Raji (cell line): ENCODE results near the gene TMEM218.

Source experiments
- POLR2A ChIP-seq: IDR thresholded peaks from 2 replicates; pipeline ENCODE4 v1.6.1; 2011; ENCODE audit warnings: low read depth, low read length, control low read depth; ENCODE audit not compliant: insufficient read depth

TMEM218 gene

DNA sequence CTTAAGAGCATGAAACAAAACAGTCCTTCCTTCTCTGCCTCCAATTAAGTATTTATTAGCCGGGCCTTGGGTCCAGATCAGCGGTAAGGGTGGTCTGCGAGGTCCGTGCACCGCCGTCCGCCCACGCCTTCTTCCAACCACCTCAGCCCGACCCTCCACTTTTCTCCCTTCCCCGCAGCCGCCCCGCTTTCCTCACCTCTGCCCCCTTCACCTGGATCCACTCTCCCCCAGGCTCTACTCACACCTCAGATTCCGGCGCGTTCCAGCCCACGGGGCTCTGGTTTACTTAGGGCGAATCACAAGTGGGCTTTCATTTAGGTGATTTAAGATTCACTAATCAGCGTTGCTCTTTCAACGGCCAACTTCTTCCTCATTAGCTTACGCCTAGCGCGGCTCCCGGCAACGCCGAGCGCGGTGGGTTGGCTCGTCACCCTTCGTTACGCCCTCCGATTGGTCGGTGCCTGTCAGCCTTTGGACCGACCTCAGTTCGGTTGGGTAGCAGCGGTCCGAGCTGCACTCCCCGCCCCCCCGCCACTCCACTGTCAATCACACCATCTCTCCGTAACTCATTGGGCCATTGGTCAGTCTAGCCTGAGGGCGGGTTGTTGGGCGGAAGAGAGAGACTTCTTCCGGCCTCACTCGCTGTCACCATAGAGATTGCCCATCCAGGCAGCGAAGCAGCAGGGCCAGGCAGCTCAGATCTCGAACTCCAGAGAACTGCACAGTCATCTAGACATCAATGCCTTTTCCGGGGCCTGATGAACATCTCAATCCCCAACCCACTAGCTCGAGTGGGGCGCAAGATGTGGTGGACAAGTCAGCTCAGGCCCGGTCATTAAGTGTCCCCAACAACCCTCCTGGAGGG lies at the start of gene TMEM218:
Gene TMEM218 (minus strand): TSS at position 284 of the 865 bp plus-strand sequence. CDS start 9,385 bp downstream, outside the sequence.
- peak; percentile 73 for TF ChIP-seq POLR2A

DNA sequence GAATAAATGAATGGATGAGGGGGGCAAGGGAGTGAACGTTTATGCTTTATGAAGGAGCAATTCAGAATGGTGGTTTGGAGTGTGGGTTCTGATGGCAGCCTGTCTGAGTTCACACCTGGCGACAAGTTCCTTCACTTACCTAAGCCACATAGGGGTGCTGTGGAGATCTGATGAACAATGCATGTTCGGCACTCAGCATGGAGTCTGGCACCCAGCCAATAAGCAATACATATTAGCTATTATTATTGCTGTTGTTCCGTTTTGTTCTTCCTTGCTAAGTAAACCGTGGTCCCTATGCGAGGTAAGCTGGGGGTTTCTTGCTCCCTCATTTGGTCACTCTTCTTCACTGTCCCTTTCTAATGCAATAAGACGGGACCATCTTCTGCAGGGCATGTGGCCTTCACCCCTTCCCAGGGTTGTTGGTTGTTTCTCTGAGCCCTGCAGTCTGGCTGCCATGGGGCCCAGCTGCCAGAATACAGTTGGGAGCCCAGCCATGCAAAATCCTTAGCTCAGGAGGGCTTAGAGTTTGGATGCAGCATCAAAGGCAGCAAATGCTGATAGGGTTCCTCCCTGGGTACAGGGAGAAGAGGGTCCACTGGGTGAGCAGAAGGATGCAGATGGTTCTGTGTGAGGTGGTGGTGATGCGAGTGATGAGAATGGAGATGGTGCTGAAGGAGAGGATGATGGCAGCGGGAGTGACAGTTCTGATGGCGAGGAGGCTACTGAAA lies 46.7 kb upstream of the TMEM218 start:
- TF ChIP-seq POLR2A = no peak

DNA sequence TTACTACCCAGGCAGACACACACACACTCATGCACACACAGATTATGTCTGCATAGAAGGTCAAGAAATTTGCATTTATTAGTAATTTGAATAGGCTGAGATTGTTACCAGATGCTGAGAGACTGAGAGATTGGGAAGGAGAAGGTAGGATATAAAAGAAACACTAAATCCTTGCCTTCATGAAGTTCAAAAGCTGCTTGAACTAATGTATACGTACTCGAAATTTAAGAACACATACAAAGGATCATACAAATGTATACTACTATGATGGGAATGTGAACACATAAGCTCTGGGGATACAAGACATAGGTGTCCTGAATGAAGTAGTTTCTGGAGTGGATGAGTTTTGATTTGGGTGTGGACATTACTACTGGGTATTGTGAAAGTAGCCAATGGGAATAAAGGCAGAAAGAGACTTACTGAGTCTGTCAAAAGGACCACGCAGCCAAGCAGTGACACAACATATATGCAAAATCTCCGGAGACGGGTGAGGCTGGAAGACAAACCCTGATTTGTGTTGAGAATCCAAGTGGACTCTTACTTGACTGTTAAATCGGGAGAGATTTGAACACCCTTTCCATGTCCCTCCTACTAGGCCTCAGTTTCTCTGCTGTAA lies 45.8 kb upstream of the TMEM218 start:
- no peak for TF ChIP-seq POLR2A

DNA sequence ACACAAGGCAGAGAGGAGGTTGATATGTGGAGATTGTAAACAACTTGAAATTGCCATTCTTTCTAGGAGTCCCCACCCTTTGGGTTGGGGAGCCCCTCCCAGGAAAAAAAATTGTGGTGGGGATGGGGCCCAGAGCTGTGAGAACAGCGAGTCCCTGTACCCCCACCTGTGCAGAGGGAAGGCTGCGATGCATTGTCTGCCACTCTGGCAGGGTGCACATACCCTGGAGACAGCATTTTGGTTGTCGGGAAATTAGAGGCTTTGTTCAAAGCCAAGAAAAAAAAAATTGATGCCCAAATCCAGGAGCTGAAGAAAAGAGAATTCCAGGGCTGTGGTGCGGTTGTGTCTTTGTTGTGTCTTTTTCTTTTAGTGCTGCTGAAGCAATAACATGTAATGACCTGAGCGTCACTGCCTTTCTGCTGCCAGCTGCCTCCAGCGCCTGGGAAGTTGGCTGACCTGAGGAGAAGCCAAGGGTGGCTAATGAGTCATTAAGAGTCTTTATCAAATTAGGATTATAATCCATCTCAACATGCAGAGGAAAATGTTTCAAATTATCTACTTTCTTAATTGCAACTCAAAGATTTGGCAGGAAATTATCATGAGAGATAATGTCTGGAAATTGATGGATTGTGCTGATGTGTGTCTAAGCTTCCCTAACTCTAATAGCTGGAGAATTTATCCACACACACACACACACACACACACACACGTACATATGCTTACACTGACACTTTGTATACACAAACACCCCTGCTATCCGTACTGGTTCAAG lies 45.1 kb upstream of the TMEM218 start:
- no peak for TF ChIP-seq POLR2A

DNA sequence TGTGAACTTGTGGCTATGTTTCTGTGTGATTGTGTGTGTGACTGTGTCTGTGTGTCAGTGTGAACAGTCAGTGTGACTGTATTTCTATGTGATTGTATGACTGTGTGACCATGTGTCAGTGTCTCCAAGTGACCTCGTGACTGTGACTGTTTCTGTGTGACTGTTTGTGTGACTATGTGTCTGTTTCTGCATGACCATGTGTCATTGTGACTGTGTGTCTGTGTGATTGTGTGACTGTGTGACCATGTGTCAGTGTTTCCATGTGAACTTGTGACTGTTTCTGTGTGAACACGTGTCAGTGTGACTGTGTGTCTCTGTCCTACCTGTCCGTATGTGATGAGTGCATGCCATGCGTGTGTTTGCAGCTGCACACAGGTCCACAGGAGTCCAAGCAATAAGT lies 44.3 kb upstream of the TMEM218 start:
- TF ChIP-seq POLR2A = no peak

DNA sequence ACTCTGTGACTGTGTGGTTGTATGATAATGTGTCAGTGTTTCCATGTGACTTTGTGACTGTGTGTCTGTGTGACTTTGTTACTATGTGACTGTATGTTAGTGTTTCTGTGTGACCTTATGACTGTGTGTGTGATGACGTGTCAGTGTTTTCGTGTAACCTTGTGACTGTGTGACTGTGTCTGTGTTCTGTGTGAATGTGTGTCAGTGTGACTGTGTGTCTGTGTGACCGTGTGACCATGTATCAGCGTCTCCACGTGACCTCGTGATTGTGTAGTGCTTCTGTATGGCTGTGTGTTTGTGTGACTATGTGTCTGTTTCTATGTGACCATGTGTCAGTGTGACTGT lies 43.6 kb upstream of the TMEM218 start:
- no peak for TF ChIP-seq POLR2A

DNA sequence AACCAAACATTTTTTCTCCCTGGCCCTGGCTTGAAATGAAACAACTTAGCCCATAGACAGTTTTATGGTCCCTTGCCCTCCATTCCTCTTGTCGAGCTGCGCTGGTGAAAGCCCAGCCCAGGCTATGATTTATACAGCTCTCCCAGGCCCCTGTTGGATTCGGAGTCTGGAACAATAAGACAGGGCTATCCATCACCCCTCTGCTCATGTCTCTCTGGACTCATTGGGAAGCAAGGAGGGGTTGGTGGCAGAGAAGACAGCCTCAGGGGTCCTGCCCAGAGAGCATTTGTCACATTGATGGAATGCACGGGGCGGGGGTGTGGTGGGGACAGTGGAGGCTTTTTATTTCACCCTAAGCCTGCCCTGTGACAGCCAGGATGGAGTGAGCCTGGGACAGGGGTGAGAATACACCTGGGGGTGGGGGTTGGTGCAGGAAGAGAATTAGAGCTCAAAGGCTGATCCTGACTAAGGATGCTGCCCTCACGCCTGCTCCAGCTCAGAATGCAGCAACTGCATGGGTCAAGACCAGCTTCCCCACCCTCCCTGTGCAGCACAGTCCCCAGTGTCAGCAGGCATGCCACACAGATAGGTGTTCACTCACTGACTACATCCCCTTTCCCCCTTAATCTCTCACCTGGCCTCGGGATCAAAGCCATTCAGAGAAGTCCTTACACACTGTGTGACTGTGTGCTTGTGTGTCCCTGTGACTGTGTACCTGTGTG lies 43.1 kb upstream of the TMEM218 start:
- no peak for TF ChIP-seq POLR2A

DNA sequence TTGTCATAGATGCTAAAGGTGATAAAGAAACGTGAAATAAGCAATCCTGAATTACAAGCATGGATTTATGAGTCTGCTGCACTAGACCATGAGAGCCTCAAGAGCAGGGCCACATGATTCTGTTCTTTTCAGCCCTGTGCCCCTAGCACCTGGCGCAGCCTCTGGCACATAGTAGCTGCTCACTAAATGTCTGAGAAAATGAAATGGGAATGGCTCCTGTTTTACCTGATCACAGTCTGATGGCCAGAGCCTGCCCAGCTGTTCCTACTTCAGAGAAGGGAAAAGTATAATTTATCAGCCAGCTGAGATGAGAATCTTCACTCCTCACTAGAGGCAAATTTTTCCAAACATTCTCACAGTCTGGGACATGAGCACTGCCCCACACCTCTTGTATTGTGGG lies 42.4 kb upstream of the TMEM218 start:
- no peak for TF ChIP-seq POLR2A

DNA sequence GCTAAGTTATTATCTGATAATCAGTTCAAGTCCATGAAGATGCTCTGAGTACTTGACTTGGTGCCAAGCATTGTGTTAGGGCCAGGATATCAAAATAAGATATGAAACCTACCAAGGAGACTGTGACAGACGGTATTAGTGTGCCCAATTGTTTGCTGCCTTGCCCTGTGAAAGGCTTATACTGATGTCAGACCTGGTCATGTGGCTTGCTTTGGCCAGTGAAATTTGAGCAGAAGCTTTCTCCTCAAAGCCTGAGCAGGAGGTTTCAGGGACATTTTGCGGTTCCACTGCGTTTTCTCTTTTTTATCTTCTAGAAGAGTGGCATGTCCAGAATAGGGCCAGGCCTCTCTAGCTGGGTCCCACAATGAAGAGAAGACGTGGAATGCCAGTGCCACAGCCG lies 37.3 kb upstream of the TMEM218 start:
- no peak for TF ChIP-seq POLR2A

DNA sequence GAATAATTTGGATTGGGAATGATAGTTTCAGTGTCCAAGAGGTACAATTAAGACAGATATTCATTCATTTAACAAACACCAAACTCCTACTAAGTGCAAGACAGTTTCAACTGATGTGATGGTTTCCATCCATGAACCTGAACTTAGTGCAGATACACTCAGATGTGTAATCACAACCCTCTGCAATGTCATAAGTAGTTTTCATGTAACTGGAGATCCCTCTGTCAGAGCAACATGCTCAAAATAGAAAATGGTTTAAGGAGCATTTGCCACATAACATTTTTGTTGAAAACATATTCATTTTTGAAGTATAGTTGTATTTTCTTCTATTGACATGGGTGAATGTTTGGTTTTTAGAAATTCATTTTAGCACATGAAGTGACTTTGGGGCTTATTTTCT lies 36.6 kb upstream of the TMEM218 start:
- no peak for TF ChIP-seq POLR2A

DNA sequence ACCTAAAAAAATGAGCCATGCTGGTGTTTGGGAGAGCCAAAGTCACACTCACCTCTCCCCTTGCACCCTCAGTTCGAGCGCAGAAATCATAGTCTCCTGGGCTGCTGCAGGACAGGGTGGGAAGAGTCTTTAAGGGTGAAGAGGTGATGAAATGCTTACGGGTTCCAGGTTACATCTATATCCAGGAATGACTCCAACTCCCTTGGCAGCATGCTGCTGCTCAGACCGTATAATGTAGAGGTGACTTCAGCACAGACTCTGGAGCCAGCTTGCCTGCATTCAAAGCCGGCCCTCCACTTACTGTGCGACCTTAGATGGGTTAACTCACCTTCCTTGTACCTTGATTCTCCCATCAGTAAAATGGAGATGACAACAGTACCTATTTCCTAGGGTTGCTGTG lies 35.9 kb upstream of the TMEM218 start:
- TF ChIP-seq POLR2A = no peak

DNA sequence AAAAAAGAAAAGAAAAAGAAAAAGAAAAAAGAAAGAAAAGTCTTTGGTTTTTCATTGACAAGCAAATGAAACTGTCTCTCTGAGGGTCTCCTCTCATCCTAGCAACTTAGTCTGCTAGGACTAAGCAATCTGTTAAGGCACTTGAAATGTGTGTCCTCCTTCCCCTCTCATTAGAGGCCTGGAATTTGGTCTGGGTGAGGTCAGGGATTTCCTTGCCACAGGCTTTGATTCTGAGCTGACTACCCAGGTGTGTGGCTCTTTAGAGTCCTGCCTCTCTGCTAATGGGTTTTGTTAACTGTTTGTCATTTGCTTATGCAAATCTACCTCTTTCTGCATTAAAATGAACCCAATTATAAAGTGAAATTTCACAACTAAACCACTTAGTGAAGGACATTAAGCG lies 34.8 kb upstream of the TMEM218 start:
- no peak for TF ChIP-seq POLR2A

DNA sequence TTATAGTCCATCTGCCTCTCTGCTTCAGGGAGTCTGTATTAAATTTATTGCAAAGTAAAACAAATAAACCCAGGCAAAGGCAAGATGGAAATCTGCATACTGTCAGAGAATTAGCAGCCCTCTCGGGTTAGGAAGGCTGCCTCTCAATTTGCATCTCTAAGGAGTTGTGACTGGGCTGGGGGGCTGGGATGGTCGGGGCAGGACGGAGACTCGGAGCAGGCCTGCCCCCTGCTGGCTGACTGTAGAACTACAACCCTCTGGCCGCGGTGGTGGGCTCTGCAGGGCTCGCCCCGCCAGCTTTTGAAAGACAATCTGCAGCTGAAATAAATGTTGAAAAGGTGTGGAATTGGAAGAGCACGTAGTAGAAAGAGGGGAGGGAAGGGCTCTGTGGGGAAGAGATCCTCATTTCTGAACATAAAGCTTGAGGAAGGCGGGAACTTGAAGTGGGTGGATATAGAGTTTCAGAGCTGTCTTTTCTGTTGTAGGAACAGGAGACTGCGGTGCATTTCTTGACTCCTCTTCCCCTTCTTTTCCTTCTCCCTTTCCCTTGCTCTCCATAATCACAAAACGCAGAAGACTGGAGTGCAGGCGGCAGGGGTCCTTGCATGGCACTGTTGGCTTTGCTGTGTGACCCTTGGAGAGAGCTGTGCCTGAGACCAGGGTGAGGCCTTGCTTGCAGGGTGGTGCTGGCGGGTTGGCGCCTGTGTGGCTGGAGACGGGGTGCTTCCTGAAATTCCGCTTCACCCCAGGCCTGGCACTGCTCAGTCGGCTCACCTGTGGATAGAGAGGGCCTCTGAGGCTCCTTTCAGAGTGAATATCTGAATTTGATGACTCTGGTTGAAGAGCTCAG lies 30.5 kb upstream of the TMEM218 start:
- no peak for TF ChIP-seq POLR2A

DNA sequence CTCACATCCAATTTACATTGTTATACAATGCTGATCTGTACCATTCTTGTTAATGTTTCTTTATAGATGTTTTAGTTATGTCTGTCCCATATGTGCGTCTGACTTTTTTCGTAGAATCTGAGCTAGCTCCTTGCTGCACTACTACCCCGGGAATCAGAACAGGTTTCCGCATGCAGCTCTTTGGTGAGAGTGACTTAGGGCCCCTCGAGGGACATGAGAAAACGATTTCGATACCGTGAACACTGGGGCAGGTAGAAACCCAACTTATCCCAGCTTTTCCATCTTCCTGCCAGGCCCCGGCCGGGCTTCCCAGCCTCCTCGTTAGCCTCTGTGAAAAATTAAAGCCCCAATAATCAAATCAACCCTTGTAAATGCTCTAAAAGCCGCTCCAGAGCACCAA lies 29.8 kb upstream of the TMEM218 start:
- no peak for TF ChIP-seq POLR2A
